Loucy (cell line): ENCODE results near the gene NAXD.

Experiments used
- EZH2phosphoT487 ChIP-seq: fragments of 200-600 bp; IDR thresholded peaks from 2 replicates; pipeline ENCODE4 v1.6.1; 2018; ENCODE audit warnings: antibody characterized with exemption, mild to moderate bottlenecking, moderate library complexity, borderline replicate concordance
- TF ChIP-seq, protein P1 (sequence below): fragments of 200-600 bp; sonication (generic); conservative IDR thresholded peaks from 2 replicates; pipeline ENCODE4 v1.5.1; 2014; ENCODE audit warnings: mild to moderate bottlenecking, antibody characterized with exemption, low read length

DNA sequence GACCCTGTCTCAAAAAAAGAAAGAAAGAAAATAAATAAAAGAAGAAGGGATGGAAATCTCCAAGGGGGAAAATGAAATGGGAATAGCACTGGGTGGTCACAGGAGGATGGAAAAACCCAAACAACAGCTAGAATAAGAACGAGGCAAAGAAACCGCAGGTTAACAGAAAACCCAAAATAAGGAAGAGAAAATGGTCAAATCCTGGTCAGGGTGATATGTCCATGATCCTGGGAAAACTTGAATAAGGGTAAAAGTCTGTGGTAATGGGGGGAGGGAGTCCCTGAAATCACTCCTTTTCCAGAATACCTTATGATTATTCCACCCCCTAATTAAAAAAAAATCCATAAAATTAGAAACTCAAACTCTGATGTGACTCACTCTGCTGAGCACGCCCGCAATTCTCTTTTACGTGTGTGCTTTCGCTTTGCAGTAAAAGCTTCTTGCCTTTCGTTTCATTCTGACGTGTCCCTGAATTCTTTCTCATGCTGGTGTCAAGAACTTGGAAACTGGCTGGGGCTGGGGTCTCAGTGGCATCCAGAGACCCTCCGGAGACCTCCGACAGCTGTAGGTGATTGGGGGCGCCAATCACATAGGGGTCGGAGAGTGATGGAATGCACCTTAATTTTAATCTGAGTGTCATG is 4.3 kb upstream of the NAXD start:
- TF ChIP-seq EZH2phosphoT487, result no peak
- TF ChIP-seq, protein P1, sequence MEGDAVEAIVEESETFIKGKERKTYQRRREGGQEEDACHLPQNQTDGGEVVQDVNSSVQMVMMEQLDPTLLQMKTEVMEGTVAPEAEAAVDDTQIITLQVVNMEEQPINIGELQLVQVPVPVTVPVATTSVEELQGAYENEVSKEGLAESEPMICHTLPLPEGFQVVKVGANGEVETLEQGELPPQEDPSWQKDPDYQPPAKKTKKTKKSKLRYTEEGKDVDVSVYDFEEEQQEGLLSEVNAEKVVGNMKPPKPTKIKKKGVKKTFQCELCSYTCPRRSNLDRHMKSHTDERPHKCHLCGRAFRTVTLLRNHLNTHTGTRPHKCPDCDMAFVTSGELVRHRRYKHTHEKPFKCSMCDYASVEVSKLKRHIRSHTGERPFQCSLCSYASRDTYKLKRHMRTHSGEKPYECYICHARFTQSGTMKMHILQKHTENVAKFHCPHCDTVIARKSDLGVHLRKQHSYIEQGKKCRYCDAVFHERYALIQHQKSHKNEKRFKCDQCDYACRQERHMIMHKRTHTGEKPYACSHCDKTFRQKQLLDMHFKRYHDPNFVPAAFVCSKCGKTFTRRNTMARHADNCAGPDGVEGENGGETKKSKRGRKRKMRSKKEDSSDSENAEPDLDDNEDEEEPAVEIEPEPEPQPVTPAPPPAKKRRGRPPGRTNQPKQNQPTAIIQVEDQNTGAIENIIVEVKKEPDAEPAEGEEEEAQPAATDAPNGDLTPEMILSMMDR, result no peak
